Pancreas (tissue), 10 donors: ENCODE measurements around the gene SMG7. TPM values are rescaled to one million over a fixed set of nuclear protein-coding genes. Genes with fewer than 3 reads are reported as not detected.

Experiments used
- ATAC-seq, 4 donors: fragments of 200-7000 bp; cut with Tn5 transposase; one replicate each; pipeline versions ENCODE4 v1.8.0 to v1.9.1; 2020; ENCODE audit warnings: mild to moderate bottlenecking in 4 of 4, moderate library complexity in 4 of 4
- DNase-seq, 6 donors: peaks; one replicate each; pipeline ENCODE4 v3.0.0-alpha.2; 2020
- FAIRE-seq: peaks from 2 replicates; lab custom pipeline; 2012; peaks lifted over from hg19 to GRCh38; lab: Jason Lieb, UNC
- H3K27ac ChIP-seq, 4 donors: fragments of 200-600 bp; sonication (generic); 1 replicate in 3 of 4; 2 replicates in 1 of 4; pipeline versions ENCODE4 v1.5.0 to v1.8.0; 2020
- H3K27me3 ChIP-seq, 4 donors: fragments of 200-600 bp; one replicate each; pipeline ENCODE4 v1.8.0; 2021
- H3K36me3 ChIP-seq, 3 donors: fragments of 200-600 bp; sonication (generic) in 1 of 3; one replicate each; pipeline versions ENCODE4 v1.5.0 to v1.8.0; 2020 to 2021
- H3K4me1 ChIP-seq, 3 donors: fragments of 200-600 bp; one replicate each; pipeline ENCODE4 v1.8.0; 2021
- H3K4me3 ChIP-seq, 4 donors: fragments of 200-600 bp; sonication (generic) in 2 of 4; one replicate each; pipeline versions ENCODE4 v1.5.0 to v1.8.0; 2020 to 2021
- H3K9me3 ChIP-seq, 4 donors: fragments of 200-600 bp; one replicate each; pipeline ENCODE4 v1.8.0; 2021
- WGBS, 2 donors: extraction: QIAGEN DNeasy Blood & Tissue Kit; methylation state at CpG; one replicate each; pipeline ENCODE4 v1.1.7; 2013; 5-methylcytosine and 5-hydroxymethylcytosine counted together
- intact Hi-C, 3 donors: fragments of 100-400 bp; cut with DNase I; formaldehyde crosslinking; loops; one replicate each; pipeline versions ENCODE4 v1.11.1 to v1.14.2; 2022
- polyA plus RNA-seq, 2 donors: library from polyadenylated mRNA; stranded (reverse); fragments of 200-250 nt; gene quantifications; one replicate each; pipeline ENCODE4 v1.2.3, GENCODE V29; 2013
- total RNA-seq, 6 donors: library from RNA; stranded (reverse); fragmentation: NEBNext Ultra II Directional in 4 of 6; extraction: Animal tissue kit (Norgen Biotek cat#: 25700) in 4 of 6; gene quantifications; one replicate each; pipeline versions ENCODE4 v1.2.1 to v1.2.4, GENCODE V29; 2021 to 2023
- TF ChIP-seq, protein P1 (sequence below), 4 donors: fragments of 200-600 bp; sonication (generic) in 3 of 4; IDR thresholded peaks; one replicate each; pipeline versions ENCODE4 v1.5.0 to v1.8.0; 2021; ENCODE audit warnings: antibody characterized with exemption in 4 of 4
- donor health status: healthy with polysubstance abuse.
- donor health status: DM: no; HTN: no; CAD: no; lungs with moderate emphysema.
- donor health status: DM: no; HTN: no; CAD: no.
- donor health status: control.
- donor health status: control.
- donor health status: Bipolar disorder and iron deficiency.
- donor health status: DM: yes; HTN: yes; CAD: no.
- donor health status: DM: no; HTN: no; CAD: no.
- donor health status: DM: no; HTN: no; CAD: no.
- donor health status: DM: yes; HTN: yes; CAD: no.

Gene SMG7
- total and polyA plus RNA-seq, 8 donors: 11.7 to 36.5 (median 23.9) TPM

DNA sequence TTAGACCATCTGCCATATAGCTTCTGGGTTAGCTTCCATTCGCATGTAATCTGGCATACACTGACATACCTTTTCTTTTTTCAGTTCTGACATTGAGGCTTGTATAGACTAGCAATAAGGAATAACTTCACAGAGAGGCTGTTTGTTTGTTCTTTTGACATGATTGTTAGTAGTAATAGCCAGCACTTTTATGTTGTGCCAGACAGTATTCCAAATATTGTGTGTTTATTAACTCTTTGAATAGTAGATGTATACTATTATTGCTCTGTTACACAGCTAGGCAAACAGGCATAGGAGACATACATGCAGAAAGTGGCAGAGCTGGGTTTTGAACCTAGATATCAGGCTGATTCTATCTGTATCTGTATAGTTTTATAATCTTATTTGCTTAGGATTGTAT lies 12.6 kb downstream of the SMG7 start:
- TF ChIP-seq, protein P1, sequence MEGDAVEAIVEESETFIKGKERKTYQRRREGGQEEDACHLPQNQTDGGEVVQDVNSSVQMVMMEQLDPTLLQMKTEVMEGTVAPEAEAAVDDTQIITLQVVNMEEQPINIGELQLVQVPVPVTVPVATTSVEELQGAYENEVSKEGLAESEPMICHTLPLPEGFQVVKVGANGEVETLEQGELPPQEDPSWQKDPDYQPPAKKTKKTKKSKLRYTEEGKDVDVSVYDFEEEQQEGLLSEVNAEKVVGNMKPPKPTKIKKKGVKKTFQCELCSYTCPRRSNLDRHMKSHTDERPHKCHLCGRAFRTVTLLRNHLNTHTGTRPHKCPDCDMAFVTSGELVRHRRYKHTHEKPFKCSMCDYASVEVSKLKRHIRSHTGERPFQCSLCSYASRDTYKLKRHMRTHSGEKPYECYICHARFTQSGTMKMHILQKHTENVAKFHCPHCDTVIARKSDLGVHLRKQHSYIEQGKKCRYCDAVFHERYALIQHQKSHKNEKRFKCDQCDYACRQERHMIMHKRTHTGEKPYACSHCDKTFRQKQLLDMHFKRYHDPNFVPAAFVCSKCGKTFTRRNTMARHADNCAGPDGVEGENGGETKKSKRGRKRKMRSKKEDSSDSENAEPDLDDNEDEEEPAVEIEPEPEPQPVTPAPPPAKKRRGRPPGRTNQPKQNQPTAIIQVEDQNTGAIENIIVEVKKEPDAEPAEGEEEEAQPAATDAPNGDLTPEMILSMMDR (IDR thresholded peaks at IDR 0.05): no peak
- Histone ChIP-seq H3K27ac (no peak overlapping the region), H3K4me1 (peaks cover 9 to 24% (median 17%) of the 10 kb centered on the region in 3 donors), H3K36me3 (no peaks in the 10 kb centered on the region), H3K9me3 (no peaks in the 10 kb centered on the region), H3K4me3 (no peak overlapping the region), H3K27me3 (no peaks in the 10 kb centered on the region)
- ATAC-seq: no peak
- FAIRE-seq: no peak
- 78 to 86% methylated on average over 1 of the region's 1 CpG for WGBS, 2 donors
- no peak for DNase-seq
- intact Hi-C loops: loop anchor here in 1 of 3 donors (10.0 kb wide), 1 partner anchor 140 kb away; no protein-coding TSS in a partner anchor

DNA sequence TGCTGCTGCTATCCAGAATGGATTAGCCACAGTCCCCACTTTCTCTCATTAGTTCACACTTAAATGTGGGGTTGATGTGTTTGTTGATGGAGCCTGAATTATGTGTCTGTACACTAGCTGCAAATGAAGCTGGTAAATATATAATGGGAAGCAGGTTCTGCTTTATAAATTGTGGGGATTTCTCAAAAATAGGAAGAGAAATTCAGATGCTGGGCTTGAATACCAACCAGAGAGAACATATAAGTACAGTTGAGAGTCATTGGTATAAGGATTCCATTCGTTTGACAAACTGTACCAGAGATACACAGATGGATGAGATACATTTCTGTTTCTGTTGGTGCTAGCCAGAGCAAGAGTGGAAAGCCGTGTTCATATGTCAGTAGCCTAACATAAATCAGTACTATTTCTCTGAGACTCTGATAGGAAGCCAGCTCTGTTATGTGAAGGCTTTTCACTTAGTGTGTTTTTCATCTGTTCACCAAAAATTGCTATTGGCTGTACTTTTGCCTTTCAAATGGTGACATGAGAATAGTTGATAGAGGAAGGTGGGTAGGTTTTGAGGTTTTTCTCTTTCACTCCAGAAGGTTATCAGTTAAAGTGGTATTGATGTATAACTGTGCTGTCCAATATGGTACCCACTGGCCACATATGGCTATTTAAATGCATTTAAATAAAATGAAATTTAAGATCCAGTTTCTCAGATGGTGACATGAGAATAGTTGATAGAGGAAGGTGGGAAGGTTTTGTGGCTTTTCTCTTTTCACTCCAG lies 15.6 kb downstream of the SMG7 start:
- TF ChIP-seq, protein P1 (IDR thresholded peaks at IDR 0.05): no peak
- Histone ChIP-seq H3K4me1 (peaks cover 9 to 15% (median 13%) of the 10 kb centered on the region in 3 donors), H3K27ac (no peak overlapping the region), H3K27me3 (no peaks in the 10 kb centered on the region), H3K9me3 (no peaks in the 10 kb centered on the region), H3K4me3 (no peak overlapping the region), H3K36me3 (no peaks in the 10 kb centered on the region)
- DNase-seq (no peak), ATAC-seq (no peak), FAIRE-seq (no peak)
- intact Hi-C loops: loop anchor here in 1 of 3 donors (10.0 kb wide), 1 partner anchor 137 kb away; no protein-coding TSS in a partner anchor
- WGBS, 2 donors: 87 to 89% methylated on average over 2 of the region's 2 CpGs

DNA sequence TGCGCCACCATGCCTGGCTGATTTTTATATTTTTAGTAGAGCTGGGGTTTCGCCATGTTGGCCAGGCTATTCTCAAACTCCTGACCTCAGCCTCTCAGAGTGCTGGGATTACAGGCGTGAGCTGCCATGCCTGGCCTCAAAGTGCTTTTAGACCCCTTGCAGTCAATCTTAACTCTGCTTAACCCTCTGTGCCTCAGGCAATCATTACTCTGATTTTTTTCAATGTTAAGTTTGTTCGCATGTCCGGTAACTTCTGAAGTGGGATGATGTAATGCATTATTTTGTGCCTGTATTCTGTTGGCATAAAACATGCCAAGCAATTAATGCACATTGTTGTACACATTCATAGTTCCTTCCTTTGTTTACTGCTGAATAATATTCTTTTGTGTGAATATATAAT lies 18.6 kb downstream of the SMG7 start:
- WGBS, 2 donors: 92 to 95% methylated on average over 5 of the region's 5 CpGs
- no peak for ATAC-seq
- Histone ChIP-seq H3K36me3 (no peaks in the 10 kb centered on the region), H3K4me3 (no peak overlapping the region), H3K9me3 (no peaks in the 10 kb centered on the region), H3K4me1 (no peaks in the 10 kb centered on the region), H3K27me3 (no peaks in the 10 kb centered on the region), H3K27ac (no peak overlapping the region)
- no peak for DNase-seq
- TF ChIP-seq, protein P1 (IDR thresholded peaks at IDR 0.05): no peak
- intact Hi-C loops: no loop called here
- FAIRE-seq: no peak

DNA sequence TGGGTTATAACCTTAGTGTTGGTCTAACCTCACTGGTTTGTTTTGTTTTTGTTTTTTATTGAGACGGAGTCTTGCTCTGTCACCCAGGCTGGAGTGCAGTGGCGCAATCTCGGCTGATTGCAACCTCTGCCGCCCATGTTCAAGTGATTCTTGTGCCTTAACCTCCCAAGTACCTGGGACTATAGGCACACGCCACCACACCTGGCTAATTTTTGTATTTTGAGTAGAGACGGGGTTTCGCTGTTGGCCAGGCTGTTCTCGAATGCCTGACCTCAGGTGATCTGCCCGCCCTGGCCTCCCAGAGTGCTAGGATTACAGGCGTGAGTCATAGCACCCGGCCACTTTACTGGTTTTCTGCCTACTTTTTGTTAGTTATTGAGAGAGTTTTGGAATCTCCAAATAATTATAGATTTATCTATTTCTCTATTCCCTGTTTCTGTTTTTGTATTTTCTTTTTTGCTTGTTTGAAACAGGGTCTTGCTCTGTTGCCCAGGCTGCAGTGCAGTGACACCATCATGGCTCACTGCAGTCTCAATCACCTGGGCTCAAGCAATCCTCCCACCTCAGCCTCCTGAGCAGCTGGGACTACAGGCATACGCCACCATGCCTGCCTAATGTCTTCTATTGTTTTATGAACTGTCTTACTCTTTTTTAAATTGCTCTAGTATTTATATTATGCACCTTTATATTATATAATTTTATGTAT lies 21.4 kb downstream of the SMG7 start:
- ATAC-seq (no peak), DNase-seq (no peak), FAIRE-seq (no peak)
- no peak overlapping the region for H3K27ac ChIP-seq
- 90 to 95% methylated on average over 12 of the region's 12 CpGs for WGBS, 2 donors
- H3K4me1 ChIP-seq: no peaks in the 10 kb centered on the region
- TF ChIP-seq, protein P1 (IDR thresholded peaks at IDR 0.05): no peak
- H3K27me3 ChIP-seq: no peaks in the 10 kb centered on the region
- no peaks in the 10 kb centered on the region for H3K36me3 ChIP-seq
- intact Hi-C loops: no loop called here
- no peaks in the 10 kb centered on the region for H3K9me3 ChIP-seq
- H3K4me3 ChIP-seq: no peak overlapping the region
